ENCODE measurements around the gene PTCHD1.

DNA sequence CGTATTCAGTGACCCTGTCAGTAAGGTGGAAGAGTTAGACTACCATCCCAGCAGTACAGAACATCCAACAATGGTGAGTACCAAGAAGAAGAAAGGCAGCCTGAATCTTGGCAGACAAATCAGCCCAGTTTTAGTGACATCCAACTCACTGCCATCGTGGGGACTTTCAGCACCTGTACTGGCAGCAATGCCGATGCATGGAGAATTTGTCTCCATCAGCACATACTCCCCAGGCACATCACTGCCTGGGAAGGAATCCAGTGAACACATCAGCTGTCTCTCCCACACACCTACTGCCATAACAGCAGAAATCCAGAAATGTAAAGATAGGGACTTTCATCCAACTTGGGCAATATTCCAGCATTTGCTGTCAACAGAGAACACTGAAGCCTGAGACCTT lies 29.8 kb downstream of the PTCHD1 start:
- TF ChIP-seq, protein P1, sequence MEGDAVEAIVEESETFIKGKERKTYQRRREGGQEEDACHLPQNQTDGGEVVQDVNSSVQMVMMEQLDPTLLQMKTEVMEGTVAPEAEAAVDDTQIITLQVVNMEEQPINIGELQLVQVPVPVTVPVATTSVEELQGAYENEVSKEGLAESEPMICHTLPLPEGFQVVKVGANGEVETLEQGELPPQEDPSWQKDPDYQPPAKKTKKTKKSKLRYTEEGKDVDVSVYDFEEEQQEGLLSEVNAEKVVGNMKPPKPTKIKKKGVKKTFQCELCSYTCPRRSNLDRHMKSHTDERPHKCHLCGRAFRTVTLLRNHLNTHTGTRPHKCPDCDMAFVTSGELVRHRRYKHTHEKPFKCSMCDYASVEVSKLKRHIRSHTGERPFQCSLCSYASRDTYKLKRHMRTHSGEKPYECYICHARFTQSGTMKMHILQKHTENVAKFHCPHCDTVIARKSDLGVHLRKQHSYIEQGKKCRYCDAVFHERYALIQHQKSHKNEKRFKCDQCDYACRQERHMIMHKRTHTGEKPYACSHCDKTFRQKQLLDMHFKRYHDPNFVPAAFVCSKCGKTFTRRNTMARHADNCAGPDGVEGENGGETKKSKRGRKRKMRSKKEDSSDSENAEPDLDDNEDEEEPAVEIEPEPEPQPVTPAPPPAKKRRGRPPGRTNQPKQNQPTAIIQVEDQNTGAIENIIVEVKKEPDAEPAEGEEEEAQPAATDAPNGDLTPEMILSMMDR (IDR thresholded peaks at IDR 0.05; ENCODE audit: low read depth, low read length, missing input control), result no peak
- TF ChIP-seq REST (IDR thresholded peaks at IDR 0.05) (no peak), JUND (IDR thresholded peaks at IDR 0.05) (no peak), TAF1 (conservative IDR thresholded peaks at IDR 0.05) (no peak), MAX (IDR thresholded peaks at IDR 0.05) (no peak), YY1 (IDR thresholded peaks at IDR 0.05) (no peak), FOXA1 (IDR thresholded peaks at IDR 0.05) (no peak), HNF4A (conservative IDR thresholded peaks at IDR 0.05) (no peak), SP1 (IDR thresholded peaks at IDR 0.05) (no peak)
- TF ChIP-seq, protein P2, sequence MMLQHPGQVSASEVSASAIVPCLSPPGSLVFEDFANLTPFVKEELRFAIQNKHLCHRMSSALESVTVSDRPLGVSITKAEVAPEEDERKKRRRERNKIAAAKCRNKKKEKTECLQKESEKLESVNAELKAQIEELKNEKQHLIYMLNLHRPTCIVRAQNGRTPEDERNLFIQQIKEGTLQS (IDR thresholded peaks at IDR 0.05), result no peak
- TF ChIP-seq, protein P3, sequence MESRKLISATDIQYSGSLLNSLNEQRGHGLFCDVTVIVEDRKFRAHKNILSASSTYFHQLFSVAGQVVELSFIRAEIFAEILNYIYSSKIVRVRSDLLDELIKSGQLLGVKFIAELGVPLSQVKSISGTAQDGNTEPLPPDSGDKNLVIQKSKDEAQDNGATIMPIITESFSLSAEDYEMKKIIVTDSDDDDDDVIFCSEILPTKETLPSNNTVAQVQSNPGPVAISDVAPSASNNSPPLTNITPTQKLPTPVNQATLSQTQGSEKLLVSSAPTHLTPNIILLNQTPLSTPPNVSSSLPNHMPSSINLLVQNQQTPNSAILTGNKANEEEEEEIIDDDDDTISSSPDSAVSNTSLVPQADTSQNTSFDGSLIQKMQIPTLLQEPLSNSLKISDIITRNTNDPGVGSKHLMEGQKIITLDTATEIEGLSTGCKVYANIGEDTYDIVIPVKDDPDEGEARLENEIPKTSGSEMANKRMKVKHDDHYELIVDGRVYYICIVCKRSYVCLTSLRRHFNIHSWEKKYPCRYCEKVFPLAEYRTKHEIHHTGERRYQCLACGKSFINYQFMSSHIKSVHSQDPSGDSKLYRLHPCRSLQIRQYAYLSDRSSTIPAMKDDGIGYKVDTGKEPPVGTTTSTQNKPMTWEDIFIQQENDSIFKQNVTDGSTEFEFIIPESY (IDR thresholded peaks at IDR 0.05), result no peak
